GM12891 (cell line): ENCODE measurements around the gene SEMA4C.

Experiments
- DNase-seq: peaks from one replicate; pipeline ENCODE4 v3.0.0; 2011; ENCODE audit warnings: low spot score; ENCODE audit not compliant: insufficient read length
- FAIRE-seq: peaks from 2 replicates; lab custom pipeline; 2011; peaks lifted over from hg19 to GRCh38; lab: Jason Lieb, UNC
- PAX5 ChIP-seq: IDR thresholded peaks from 2 replicates; pipeline ENCODE4 v1.6.1; 2011; ENCODE audit warnings: low read length, moderate library complexity, mild to moderate bottlenecking; ENCODE audit not compliant: insufficient read depth, severe bottlenecking
- POLR2A ChIP-seq: IDR thresholded peaks from 2 replicates; pipeline ENCODE4 v1.6.1; 2011; ENCODE audit warnings: low read depth, low read length, control low read depth
- POLR2AphosphoS5 ChIP-seq: IDR thresholded peaks from 2 replicates; pipeline ENCODE4 v1.6.1; 2011; ENCODE audit warnings: low read depth, low read length, control low read depth
- POU2F2 ChIP-seq: IDR thresholded peaks from 2 replicates; pipeline ENCODE4 v1.6.1; 2011; ENCODE audit warnings: low read depth, mild to moderate bottlenecking, control low read depth, low read length, moderate library complexity
- SPI1 ChIP-seq: IDR thresholded peaks from 2 replicates; pipeline ENCODE4 v1.6.1; 2011; ENCODE audit warnings: low read depth, low read length, control low read depth
- TAF1 ChIP-seq: IDR thresholded peaks from 2 replicates; pipeline ENCODE4 v1.6.1; 2011; ENCODE audit warnings: low read depth, low read length, control low read depth

Gene SEMA4C

DNA sequence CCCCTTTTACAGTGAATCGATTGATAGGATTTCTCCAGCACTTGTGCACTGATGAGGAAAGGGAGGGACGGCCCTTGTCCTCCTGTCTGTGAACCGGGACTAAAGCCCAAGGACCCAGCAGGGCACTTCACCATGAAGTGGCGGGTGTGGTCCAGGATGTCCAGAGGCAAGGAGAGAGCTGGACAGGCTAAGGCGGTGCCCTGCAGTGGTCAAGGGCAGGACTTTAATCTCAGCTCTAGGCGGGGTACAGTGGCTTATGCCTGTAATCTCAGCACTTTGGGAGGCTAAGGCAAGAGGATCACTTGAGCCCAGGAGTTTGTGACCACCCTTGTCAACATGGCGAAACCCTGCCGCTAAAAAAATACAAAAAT is 28.2 kb upstream of the SEMA4C start:
- FAIRE-seq: no peak
- no peak for TF ChIP-seq SPI1
- TF ChIP-seq PAX5: no peak
- no peak for DNase-seq

DNA sequence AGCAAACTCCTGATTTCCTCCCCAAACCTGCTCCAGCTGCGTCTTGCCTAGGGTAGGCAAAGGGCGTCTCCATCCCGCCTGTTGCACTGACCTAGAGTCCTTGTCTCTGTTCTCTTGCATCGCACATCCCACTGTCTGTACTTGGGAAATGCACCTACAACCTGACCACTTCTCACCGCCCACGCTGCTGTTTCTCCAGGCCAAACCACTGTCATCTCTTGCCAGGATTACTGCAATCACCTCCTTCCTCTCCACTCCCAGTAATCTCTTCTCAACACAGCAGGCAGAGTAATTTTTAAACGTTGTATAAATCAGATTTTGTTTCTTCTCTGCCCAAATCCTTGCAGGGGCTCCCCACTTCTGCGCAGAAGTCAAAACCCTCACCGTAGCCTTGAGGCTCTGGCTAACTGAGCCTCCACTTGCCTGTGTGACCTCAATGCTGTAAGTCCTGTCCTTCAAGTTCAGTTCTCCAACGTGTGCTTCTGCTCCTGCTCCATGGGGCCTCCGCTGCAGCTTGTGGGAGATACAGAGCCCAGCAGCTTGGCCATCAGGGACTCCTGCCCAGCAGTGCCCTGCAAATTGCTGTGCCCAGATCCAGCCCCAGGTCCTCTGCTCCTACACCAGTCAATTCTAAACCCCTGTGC is 27.7 kb upstream of the SEMA4C start:
- DNase-seq: no peak
- FAIRE-seq: no peak
- TF ChIP-seq POU2F2 (no peak), POLR2A (no peak), SPI1 (no peak), POLR2AphosphoS5 (no peak), TAF1 (no peak), PAX5 (no peak)

- TF ChIP-seq SPI1 (no peak), POLR2A (no peak), PAX5 (no peak), POLR2AphosphoS5 (no peak), TAF1 (no peak), POU2F2 (no peak)
- DNase-seq: no peak
- FAIRE-seq: no peak
Observed at GRCh38 chr2:96895746-96896651, 26.1 kb upstream of the SEMA4C start.

GRCh38 chr2:96895032-96895745 is 25.3 kb upstream of the SEMA4C start:
- no peak for TF ChIP-seq POLR2AphosphoS5
- no peak for TF ChIP-seq POLR2A
- no peak for TF ChIP-seq POU2F2
- TF ChIP-seq TAF1: no peak
- no peak for TF ChIP-seq SPI1
- TF ChIP-seq PAX5: no peak
- no peak for DNase-seq
- FAIRE-seq: no peak

DNA sequence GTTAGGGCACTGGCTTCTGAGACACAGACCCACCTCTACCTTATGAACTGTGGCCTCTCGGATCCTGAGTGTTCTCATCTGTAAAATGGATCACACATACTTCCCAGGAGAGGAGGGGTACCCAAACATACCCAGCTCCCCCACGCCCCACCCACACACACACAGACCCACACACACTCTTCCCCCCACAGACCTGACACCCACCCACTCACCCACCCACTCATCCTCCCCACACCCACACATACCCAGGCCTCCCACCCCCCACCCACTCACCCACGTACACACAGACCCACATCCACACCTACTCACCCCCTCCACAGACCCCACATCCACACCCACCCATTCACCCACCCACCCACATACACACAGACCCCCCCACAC is 24.3 kb upstream of the SEMA4C start:
- FAIRE-seq: no peak
- DNase-seq: no peak
- no peak for TF ChIP-seq POLR2A
- no peak for TF ChIP-seq TAF1
- TF ChIP-seq PAX5: no peak
- no peak for TF ChIP-seq POLR2AphosphoS5
- TF ChIP-seq SPI1: no peak
- TF ChIP-seq POU2F2: no peak

DNA sequence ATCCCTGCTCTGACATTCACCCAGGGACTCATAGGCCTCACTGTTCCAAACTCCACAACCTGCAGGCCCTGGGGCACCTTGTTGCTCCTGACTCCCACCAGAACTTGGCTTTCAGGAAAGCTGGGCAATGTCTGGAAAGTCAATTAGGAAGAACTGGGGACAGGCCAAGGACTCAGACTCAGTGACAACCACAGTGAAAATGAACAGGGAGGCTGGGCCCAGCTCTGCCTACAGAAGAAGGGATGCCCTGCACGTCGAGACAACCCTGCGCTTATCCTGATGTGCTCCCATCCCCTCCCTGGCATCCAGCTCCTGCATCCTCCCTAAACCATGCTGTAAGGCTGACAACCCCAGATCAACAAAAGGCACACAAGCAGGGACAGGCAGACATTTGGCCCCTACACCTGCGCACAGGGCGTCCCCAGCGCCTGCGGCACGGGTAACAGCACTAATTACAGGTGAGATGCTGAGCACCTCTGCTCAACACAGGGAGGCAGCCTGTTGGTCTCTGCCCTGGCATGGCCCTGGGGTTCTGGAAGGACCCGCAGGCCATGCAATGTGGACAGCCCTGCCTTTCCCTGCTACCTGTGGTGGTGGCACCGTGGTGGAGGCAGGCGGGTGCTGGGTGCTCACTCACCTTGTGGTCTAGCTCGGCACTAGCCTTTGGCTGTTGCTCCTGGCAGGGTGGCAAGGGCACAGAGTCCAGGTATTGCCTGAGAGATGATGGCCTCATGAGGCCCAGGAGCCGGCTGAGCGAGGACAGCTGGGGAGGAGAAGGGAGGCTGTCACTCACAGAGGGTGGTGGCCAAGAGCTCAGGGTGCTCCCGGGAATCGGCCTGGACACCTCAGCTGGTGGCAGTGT is 23.6 kb upstream of the SEMA4C start:
- FAIRE-seq: no peak
- TF ChIP-seq POLR2AphosphoS5 (no peak), PAX5 (no peak), POLR2A (no peak), SPI1 (no peak), POU2F2 (no peak), TAF1 (no peak)
- no peak for DNase-seq

DNA sequence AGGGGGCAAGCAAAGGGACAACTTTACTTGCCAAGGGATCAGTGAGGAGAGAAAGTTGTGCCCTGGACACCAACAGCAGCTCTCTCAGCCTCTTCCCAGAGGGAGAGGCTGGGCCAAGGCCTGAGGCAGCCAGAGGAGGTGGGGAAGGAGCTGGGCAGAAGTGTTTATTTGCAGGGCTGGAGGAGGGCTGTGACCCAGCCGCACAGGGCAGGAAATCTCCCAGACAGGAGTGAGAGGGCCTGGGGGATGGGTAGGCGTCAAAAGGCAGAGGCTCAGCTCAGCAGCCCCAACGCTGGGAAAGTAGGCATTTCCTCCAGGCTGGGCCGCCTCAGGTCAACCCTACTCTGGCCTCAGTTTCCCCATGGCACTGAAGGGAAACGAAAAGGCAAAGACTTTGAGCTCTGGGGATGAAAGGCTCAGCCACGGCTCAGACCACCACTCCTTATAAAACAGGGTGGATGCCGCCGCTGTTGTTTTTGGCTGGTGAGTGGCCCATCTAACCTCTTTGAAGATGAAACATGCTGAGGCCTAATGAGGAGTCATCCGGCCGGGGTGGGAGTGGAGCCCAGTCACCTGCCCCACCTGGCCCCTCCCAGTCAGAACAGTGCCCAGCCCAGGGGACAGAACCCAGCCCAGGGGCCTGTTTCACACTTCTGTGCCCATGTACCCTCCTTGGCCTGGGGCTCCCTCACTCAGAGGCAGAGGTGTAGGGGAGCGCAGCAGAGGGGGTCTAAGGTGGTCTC is 21.9 kb upstream of the SEMA4C start:
- DNase-seq: no peak
- TF ChIP-seq POLR2AphosphoS5 (no peak), TAF1 (no peak), PAX5 (no peak), POLR2A (no peak), SPI1 (no peak), POU2F2 (no peak)
- no peak for FAIRE-seq
